PFSK-1 (cell line): Measurements from ENCODE around the gene CASZ1.

ENCODE experiments used
- POLR2AphosphoS5 ChIP-seq: IDR thresholded peaks from 2 replicates; pipeline ENCODE4 v1.6.1; 2012; ENCODE audit warnings: low read depth, mild to moderate bottlenecking, control low read depth, low read length, moderate library complexity
- TAF1 ChIP-seq: IDR thresholded peaks from 2 replicates; pipeline ENCODE4 v1.6.1; 2012; ENCODE audit warnings: low read length, control low read depth, borderline replicate concordance; ENCODE audit not compliant: insufficient read depth

DNA sequence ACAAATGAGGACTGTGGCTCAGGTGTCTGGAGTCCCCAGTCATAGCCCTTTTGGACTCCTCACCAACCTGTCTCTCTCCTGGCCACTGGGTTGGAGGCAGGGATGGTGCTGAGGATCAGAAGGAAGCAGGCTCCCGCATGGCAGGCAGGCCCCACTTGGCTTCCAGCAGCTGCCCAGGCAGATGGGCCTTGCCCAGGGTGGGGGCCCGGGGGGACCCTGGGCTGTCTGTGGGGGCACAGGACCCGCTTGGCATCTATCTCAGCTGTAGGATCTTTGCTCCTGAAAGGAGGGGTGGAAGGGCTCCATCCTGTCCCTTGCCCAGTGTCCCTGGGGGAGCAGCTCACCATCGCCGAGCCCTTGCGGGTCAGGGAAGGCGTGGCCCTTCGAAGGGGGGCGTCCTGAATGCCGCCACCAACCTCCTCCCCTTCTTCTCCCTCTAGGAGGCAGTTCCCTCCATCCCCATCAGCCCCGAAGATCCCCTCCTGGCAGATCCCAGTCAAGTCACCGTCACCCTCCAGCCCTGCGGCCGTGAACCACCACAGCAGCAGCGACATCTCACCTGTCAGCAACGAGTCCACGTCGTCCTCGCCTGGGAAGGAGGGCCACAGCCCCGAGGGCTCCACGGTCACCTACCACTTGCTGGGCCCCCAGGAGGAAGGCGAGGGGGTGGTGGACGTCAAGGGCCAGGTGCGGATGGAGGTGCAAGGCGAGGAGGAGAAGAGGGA lies 167.2 kb downstream of the CASZ1 start:
- TF ChIP-seq POLR2AphosphoS5 (no peak), TAF1 (no peak)
